ENCODE measurements around the gene RAD9A. TPM values are rescaled to one million over a fixed set of nuclear protein-coding genes. Genes with fewer than 3 reads are reported as not detected.
A peak's percentile ranks its signal among the peaks of the same experiment; 100 is the strongest.

Gene RAD9A
- total RNA-seq, 1 experiment from 2014 or later: 20.9 TPM

DNA sequence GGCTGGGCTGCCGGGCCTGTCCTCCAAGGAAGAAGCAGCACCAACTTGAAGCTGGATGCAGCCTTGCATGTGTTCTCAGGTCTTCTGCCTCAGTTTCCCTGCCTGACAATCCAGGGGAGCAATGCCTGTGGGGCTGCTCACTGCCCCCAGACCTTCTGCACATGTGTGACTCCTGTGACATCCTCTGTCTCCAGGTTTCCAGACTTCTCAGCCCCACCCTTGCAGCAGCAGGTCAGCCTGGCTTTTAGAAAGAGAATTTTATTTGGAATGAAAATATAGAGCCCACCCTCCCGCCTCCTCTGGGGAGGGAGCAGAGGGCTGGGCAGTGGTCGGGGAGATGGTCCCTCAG is 46.0 kb downstream of the RAD9A start:
- H3K23ac ChIP-seq (ENCODE audit: insufficient read length, low read depth, low read length): no peak overlapping the region
- H3K4me3 Mint-ChIP-seq: peak overlapping the region in 1 of 2 experiments; percentile 32; a peak in 1 of 5 replicates
- H4K20me1 ChIP-seq (ENCODE audit: control insufficient read depth, insufficient read depth, insufficient read length): no peaks in the 10 kb centered on the region
- peaks cover under 1% of the 10 kb centered on the region for H3K23me2 ChIP-seq (ENCODE audit: insufficient read length, low read depth, low read length, poor library complexity, severe bottlenecking)
- no peaks in the 10 kb centered on the region for H3K79me1 ChIP-seq (ENCODE audit: insufficient read depth, low read depth, low read length, poor library complexity, severe bottlenecking)
- no peak overlapping the region for H2BK20ac ChIP-seq (ENCODE audit: low read depth, low read length, poor library complexity, severe bottlenecking)
- H3K4me1 Mint-ChIP-seq: peaks cover 4 to 14% of the 10 kb centered on the region in 2 experiments
- H3K79me2 ChIP-seq (ENCODE audit: insufficient read depth, low read length): no peaks in the 10 kb centered on the region
- H2AK5ac ChIP-seq (ENCODE audit: insufficient read length, low read length): no peak overlapping the region
- no peak overlapping the region for H2BK15ac ChIP-seq (ENCODE audit: low read depth, low read length)
- no peaks in the 10 kb centered on the region; the same call in 1 of the 2 replicates for H3K4me1 ChIP-seq (ENCODE audit: insufficient read depth, low read length)
- peaks cover 10 to 45% (median 43%) of the 10 kb centered on the region in 3 experiments; a peak in 6 of 7 replicates for H3K36me3 Mint-ChIP-seq (ENCODE audit: insufficient read depth in 1 of 3, low read depth in 3 of 3)
- H3K9ac ChIP-seq (ENCODE audit: extremely low read depth, insufficient read length, low read length): no peak overlapping the region
- H3K27me3 ChIP-seq (ENCODE audit: insufficient read depth, low read length): no peaks in the 10 kb centered on the region
- peak overlapping the region; percentile 13 for H3K18ac ChIP-seq (ENCODE audit: insufficient read length, low read depth, low read length)
- no peaks in the 10 kb centered on the region; the same call in 1 of the 2 replicates for H3K27me3 Mint-ChIP-seq (ENCODE audit: low read depth)
- H3K9me3 ChIP-seq (ENCODE audit: control insufficient read depth, low read depth, low read length): no peaks in the 10 kb centered on the region
- H3K56ac ChIP-seq (ENCODE audit: insufficient read length, low read depth, low read length): no peak overlapping the region
- no peaks in the 10 kb centered on the region for H3K9me3 Mint-ChIP-seq
- no peak overlapping the region for H3K4me2 ChIP-seq (ENCODE audit: insufficient read depth, insufficient read length, low read length)
- no peak overlapping the region for H3T11ph ChIP-seq (ENCODE audit: low read length)
- peak overlapping the region in 1 of 3 experiments; percentile 47; a peak in 3 of 7 replicates for H3K27ac Mint-ChIP-seq
- H2AFZ ChIP-seq (ENCODE audit: low read length): no peak overlapping the region
- H4K5ac ChIP-seq (ENCODE audit: insufficient read length, low read depth, low read length): no peak overlapping the region
- no peak overlapping the region for H2BK12ac ChIP-seq (ENCODE audit: insufficient read length, low read depth, low read length)
- H2BK5ac ChIP-seq (ENCODE audit: insufficient read length, low read length): no peak overlapping the region
- H3K27ac ChIP-seq (ENCODE audit: insufficient read length, low read depth, low read length): no peak overlapping the region
- WGBS (ENCODE audit: extremely low coverage, insufficient read length, low lambda C conversion rate): no CpG with 5 or more reads among the region's 3 CpGs
- H3K4ac ChIP-seq (ENCODE audit: low read depth, low read length): no peak overlapping the region
- DNase-seq: no peak
- no peak overlapping the region for H2BK120ac ChIP-seq (ENCODE audit: low read depth, low read length, poor library complexity, severe bottlenecking)
- H4K91ac ChIP-seq (ENCODE audit: insufficient read length, low read depth, low read length): no peak overlapping the region
- H3K14ac ChIP-seq (ENCODE audit: insufficient read depth, low read length): no peak overlapping the region
- no peak overlapping the region for H4K8ac ChIP-seq (replicated peaks; ENCODE audit: insufficient read length, low read depth, low read length)
- TF ChIP-seq, protein P1, sequence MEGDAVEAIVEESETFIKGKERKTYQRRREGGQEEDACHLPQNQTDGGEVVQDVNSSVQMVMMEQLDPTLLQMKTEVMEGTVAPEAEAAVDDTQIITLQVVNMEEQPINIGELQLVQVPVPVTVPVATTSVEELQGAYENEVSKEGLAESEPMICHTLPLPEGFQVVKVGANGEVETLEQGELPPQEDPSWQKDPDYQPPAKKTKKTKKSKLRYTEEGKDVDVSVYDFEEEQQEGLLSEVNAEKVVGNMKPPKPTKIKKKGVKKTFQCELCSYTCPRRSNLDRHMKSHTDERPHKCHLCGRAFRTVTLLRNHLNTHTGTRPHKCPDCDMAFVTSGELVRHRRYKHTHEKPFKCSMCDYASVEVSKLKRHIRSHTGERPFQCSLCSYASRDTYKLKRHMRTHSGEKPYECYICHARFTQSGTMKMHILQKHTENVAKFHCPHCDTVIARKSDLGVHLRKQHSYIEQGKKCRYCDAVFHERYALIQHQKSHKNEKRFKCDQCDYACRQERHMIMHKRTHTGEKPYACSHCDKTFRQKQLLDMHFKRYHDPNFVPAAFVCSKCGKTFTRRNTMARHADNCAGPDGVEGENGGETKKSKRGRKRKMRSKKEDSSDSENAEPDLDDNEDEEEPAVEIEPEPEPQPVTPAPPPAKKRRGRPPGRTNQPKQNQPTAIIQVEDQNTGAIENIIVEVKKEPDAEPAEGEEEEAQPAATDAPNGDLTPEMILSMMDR (conservative IDR thresholded peaks at IDR 0.05): no peak

All from H9 (cell line).